AG04449 (cell line): ENCODE results near the gene HOXD1.

Experiments
- CTCF ChIA-PET: fragments of 350-600 bp; formaldehyde crosslinking; extraction: SDS; loops from one replicate; lab custom pipeline; 2021; ENCODE audit warnings: antibody characterized with exemption; lab: Yijun Ruan, JAX
- POLR2A ChIA-PET: fragments of 400-600, 350-600 bp; formaldehyde crosslinking; extraction: SDS; loops from one replicate; lab custom pipeline; 2020; ENCODE audit warnings: antibody characterized with exemption, inconsistent platforms; lab: Yijun Ruan, JAX
- DNase-seq: peaks from one replicate; pipeline ENCODE4 v3.0.0-alpha.2; 2010; ENCODE audit warnings: low read depth, low spot score
- H3K4me3 ChIP-seq: 2 replicates; pipeline ENCODE4 v1.5.1; 2011; ENCODE audit warnings: low read depth, mild to moderate bottlenecking, control low read depth, low read length
- TF ChIP-seq, protein P1 (sequence below): IDR thresholded peaks from one replicate; pipeline ENCODE4 v1.5.1; 2011; ENCODE audit warnings: mild to moderate bottlenecking, moderate library complexity, low read length, control low read depth, inconsistent platforms; ENCODE audit not compliant: insufficient read depth; ENCODE audit errors: missing control alignments

HOXD1 gene

DNA sequence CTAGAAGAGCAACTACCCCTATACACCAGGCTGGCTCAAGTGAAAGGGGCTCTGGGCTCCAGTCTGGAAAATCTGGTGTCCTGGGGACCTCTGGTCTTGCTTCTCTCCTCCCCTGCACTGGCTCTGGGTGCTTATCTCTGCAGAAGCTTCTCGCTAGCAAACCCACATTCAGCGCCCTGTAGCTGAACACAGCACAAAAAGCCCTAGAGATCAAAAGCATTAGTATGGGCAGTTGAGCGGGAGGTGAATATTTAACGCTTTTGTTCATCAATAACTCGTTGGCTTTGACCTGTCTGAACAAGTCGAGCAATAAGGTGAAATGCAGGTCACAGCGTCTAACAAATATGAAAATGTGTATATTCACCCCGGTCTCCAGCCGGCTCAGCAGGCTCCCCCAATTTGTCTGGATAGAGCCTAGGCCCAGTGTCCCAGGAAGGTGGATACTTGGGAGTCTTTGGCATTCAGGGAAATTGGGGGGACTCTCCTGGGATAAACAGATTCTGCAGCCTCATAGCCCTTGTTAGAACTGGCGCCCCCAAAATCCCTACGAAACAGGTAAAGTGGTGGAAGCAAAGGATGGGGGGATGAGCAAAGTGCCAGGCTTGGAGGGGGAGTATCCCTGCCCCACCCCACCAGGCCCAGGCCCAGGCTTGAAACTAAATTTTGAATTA, 39.6 kb upstream of the HOXD1 start:
- ChIA-PET POLR2A (no interaction called here), CTCF (interaction anchor here (16.2 to 30.2 kb wide), 2 partner anchors 8 to 494 kb away, joined by 190 to 1421 read pairs; no protein-coding TSS in a partner anchor)
- H3K4me3 ChIP-seq, result no peak overlapping the region
- no peak for DNase-seq
- TF ChIP-seq, protein P1, sequence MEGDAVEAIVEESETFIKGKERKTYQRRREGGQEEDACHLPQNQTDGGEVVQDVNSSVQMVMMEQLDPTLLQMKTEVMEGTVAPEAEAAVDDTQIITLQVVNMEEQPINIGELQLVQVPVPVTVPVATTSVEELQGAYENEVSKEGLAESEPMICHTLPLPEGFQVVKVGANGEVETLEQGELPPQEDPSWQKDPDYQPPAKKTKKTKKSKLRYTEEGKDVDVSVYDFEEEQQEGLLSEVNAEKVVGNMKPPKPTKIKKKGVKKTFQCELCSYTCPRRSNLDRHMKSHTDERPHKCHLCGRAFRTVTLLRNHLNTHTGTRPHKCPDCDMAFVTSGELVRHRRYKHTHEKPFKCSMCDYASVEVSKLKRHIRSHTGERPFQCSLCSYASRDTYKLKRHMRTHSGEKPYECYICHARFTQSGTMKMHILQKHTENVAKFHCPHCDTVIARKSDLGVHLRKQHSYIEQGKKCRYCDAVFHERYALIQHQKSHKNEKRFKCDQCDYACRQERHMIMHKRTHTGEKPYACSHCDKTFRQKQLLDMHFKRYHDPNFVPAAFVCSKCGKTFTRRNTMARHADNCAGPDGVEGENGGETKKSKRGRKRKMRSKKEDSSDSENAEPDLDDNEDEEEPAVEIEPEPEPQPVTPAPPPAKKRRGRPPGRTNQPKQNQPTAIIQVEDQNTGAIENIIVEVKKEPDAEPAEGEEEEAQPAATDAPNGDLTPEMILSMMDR, result no peak

DNA sequence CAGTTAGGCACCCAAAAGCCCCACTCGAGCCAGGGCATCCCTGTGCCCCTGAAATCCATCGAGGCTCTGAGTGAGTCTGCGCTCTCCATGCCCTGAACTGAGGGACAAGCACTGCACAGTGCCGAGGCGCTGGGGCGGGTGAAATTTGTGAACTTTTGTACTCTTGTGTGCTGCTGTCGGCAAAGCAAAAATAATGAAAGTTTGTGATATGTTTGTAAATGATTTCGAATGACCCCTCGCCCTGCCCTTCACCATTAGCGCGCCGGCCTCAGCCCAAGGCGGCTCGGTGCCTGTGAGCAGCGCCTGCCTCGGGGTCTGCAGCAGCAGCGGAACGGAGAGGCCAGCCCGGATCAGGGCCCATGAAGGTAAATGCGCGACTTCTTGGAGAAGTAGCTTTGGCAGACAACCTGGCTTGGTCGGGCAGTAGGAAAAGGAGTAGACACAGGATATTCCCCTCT, 39.0 kb upstream of the HOXD1 start:
- ChIA-PET POLR2A (no interaction called here), CTCF (interaction anchor here (2.1 to 30.2 kb wide), 3 partner anchors 8 to 493 kb away, joined by 12 to 1421 read pairs (median 190); no protein-coding TSS in a partner anchor)
- no peak overlapping the region for H3K4me3 ChIP-seq
- no peak for DNase-seq
- TF ChIP-seq, protein P1, result no peak

DNA sequence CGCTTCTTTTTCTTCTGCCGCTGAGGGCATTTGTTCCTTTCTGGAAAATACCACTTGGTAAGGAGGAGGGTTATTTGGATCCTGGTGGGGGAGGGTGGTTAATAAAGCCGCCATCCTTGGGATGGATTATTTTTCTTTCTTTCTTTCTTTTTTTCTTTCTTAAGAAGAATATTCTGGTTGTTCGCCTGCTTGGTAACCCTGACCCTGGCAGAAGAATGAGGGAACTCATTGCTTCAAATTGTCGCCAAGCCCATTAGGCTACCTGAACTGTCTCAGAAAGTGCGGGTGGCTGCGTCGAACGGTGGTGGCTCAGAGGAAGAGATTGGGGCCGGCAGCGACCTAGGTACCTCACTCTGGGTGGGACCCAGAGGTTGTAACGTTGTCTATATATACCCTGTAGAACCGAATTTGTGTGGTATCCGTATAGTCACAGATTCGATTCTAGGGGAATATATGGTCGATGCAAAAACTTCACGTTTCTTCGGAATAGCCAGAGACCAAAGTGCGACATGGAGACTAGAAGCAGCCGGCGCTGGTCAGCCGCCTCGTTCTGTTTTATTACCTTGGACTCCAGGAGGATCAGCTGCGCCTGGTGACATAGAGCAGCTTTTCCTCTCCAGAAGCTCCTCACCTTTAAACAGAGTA, 38.4 kb upstream of the HOXD1 start:
- POLR2A ChIA-PET, result no interaction called here
- CTCF ChIA-PET, result interaction anchor here (0.8 to 16.2 kb wide), 7 partner anchors 9 to 504 kb away, joined by 3 to 190 read pairs (median 4); no protein-coding TSS in a partner anchor
- DNase-seq, result no peak
- no peak overlapping the region for H3K4me3 ChIP-seq
- TF ChIP-seq, protein P1, result no peak

DNA sequence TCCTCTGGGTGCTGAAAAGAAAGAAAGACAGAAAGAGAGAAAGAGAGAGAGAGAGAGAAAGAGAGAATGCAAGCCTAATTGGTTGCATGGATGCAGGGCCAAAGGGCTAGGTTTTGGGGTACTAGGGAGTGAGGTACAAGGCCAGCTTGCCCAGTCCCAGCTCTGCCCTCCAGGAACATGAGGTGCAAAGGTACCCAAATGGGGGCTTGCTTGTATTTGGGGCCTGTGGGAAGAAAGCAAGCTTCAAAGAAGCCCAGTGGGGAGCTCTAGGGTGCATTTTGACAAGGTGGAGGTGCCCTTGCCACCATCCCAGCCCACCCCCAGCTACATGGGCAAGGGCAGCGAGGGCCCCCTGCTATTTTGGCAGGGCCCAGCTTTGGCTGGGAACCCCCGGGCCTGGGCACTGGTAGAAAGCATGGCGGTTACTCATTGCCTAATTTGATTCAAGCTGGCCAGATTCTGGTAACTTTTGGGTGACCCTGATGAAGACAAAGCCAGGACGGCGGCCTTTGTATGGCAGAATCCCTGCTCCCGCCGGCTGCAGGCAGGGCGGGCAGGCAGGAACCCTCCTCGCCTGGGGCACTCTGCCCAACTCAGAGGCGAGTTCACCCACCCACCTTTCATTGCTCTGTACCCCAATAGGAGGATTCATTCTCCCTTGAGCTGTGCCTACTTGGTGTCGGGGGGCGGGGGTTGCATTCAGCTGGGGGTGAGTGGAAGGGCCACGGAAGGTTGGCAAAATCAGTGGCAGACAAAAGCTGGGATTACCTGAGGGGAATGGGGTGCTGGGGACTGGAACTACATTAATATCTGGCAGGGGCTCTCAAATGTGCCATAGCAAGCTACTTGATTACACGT, 37.7 kb upstream of the HOXD1 start:
- no peak for DNase-seq
- ChIA-PET CTCF (interaction anchor here (0.7 to 16.2 kb wide), 10 partner anchors 9 to 503 kb away, joined by 3 to 190 read pairs (median 4); no protein-coding TSS in a partner anchor), POLR2A (interaction anchor here (1.2 kb wide), 1 partner anchor 11 kb away, joined by 5 read pairs; no protein-coding TSS in a partner anchor)
- H3K4me3 ChIP-seq, result no peak overlapping the region
- TF ChIP-seq, protein P1, result no peak

DNA sequence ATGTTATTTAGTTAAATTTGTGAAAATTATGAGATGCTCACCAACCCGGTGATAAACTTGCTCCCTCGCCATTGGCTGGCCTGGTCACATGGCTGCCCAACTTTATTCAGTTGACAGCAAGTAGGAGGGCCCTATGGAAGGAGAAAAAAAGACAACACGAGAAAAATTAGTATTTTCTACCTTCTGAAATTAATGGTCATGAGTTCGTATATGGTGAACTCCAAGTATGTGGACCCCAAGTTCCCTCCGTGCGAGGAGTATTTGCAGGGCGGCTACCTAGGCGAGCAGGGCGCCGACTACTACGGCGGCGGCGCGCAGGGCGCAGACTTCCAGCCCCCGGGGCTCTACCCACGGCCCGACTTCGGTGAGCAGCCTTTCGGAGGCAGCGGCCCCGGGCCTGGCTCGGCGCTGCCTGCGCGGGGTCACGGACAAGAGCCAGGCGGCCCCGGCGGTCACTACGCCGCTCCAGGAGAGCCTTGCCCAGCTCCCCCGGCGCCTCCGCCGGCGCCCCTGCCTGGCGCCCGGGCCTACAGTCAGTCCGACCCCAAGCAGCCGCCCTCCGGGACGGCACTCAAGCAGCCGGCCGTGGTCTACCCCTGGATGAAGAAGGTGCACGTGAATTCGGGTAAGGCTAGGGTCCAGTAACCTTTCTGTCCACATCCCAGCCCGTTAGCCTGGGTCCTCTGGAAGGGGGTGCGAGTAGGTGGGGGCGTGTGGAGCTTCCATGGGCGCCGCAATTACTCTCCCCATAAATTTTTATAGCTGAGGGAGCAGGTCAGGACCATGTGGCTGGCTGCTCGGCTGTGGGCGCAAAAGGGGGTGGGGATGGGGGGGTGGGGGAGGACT, 36.8 kb upstream of the HOXD1 start, which contains the start of gene HOXD4:
HOXD4 (plus strand) TSS at position 109 of the 846 bp plus-strand sequence; CDS start at position 193, 84 bp downstream.
- CTCF ChIA-PET, result interaction anchor here (0.7 to 16.2 kb wide), 10 partner anchors 10 to 503 kb away, joined by 3 to 190 read pairs (median 4); no protein-coding TSS in a partner anchor
- POLR2A ChIA-PET, result interaction anchor here (1.2 kb wide), 1 partner anchor 10 kb away, joined by 5 read pairs; no protein-coding TSS in a partner anchor
- no peak for DNase-seq
- TF ChIP-seq, protein P1, result no peak
- H3K4me3 ChIP-seq, result peak within 1 kb of the TSS; percentile 39
